ELR (cell line): ENCODE data around the gene KMT5C.

Experiments
- DNase-seq: peaks from one replicate; pipeline ENCODE4 v3.0.0-alpha.2; 2015; ENCODE audit warnings: low read depth

KMT5C gene

DNA sequence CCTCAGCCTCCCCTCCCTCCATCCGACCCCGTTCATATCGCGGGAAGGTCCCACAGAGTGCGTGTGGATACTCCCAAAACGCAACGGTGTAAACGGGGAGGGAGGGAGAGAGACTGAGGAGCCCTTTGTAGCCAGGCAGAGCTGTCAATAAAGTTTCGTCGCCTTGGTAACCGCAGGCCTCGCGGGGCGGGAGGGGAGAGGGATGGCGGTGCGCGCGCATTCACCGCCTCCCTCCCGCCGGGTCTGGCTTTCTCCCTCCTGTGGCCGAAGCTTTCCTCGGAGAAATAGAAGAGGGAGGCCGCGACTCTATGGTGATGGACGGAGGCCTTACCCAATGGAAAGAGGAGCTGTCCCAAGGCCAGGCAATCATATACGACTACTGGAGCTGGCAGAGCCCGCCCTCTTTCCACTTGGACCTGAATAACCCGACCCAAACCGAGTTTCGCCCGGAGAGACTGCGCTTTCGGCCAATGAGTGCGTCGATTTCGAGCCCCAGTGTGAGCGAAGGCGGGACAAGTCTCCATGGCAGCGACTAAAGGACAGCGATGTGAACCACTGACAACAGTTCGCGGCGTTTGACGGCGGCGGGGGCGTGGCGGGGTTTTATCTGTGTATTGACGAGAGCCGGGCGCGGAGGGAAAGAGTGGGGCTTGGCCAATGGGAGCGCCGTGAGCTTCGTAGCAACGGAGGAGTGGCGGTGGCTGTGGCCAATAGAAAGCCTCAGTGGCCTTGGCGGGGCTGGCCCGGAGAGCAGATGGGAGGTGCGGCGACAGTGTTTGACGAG lies at the start of gene KMT5C:
Gene KMT5C, plus strand, starts transcription at position 772 of the 784 bp plus-strand sequence. CDS start 2,061 bp downstream, outside the sequence.
- peak; percentile 100 for DNase-seq

DNA sequence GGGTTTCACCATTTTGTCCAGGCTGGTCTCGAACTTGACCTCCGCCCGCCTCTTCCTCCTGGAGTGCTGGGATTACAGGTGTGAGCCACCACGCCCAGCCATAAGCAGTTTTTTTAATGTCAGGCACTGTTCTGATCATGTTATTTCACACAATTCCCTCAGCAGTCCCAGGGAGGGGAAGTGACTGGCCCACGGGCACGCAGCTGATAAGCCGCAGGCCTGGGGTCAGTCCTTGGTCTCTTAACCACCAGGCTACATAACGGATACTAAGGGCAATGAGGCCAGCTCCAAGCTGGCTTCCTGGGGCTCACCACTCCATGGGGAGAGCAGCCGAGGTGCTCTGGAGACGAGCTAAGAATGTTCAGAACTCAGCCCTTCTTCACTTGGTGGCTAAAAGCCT lies 42.4 kb upstream of the KMT5C start:
- DNase-seq: no peak

DNA sequence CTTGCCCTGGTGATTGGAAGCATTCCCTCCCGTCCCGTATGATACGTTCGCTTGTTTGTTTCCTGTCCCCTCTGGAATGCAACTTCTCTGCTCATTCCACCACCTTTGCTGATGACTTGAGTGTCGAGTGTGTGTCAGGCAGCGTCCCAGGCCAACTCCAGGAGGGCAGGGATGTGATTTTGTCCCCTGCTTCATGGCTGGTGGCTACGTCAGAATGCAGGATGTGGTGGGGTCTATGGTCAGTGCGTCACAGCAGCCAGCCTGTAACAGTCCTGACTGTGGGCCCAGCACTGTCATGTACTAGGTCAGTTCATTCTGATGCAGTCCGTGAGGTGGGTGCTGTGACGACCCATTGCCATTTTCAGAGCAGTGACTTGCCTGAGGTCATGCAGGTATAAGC lies 39.7 kb upstream of the KMT5C start:
- DNase-seq: no peak

DNA sequence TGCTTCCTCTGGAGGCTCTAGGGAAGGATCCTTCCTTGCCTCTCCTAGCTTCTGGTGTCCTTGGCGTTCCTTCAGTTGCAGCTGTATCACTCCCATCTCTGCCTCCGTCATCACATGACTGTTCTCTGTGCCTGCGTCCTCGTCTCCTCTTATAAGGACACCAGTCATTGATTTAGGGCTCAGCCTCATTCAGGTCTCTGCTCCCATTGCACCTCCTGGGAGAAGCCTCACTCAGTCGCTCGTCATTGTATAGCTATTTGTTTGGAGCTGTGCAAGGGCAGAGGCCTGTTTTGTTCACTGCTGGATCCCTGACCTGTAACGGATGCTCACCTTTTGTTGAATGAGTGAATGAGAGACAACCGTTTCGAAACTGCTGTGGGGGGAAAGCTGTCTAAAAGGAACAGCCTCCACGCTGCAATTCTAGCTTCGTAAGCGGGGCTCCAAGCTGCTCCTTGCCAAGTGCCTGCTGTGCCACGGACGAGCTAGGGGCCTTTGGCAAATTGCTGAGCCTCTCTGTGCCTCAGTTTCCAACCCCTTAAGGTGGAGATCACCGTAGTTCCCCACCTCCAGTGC lies 38.7 kb upstream of the KMT5C start:
- no peak for DNase-seq

DNA sequence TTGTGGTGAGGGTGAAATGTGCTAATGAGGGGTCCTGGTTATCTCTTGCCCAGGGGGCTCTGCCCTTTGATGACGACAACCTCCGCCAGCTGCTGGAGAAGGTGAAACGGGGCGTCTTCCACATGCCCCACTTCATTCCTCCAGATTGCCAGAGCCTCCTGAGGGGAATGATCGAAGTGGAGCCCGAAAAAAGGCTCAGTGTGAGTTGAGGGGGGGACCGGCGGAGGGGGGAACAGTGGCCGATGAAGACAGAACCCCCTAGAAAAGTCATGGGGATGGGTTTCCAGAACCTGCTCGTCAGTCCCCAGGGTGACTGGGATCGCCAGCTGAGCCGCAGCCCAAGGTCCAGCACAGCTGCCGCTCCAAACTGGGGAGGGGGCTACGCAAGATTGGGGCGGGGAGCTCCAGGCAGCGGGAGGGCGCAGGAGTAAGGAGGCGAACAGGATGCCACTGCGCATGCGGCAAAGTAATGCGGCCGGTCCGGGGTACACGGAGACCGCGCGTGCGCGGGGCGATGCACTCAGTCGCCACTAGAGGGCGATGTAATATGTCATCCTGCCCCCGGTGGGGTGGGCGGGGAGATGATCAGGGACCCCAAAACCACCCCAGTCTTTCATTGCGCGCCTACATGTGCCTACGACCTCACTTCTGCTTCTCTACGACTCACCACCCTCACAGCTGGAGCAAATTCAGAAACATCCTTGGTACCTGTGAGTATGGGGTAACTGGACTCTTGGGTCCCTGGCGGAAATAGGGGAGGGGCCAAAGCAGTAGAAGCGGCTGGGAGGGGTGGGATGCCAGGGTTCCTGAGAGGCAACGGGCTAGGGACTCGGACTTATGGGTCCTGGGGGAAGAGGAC lies 38.0 kb upstream of the KMT5C start:
- DNase-seq: peak; percentile 84

DNA sequence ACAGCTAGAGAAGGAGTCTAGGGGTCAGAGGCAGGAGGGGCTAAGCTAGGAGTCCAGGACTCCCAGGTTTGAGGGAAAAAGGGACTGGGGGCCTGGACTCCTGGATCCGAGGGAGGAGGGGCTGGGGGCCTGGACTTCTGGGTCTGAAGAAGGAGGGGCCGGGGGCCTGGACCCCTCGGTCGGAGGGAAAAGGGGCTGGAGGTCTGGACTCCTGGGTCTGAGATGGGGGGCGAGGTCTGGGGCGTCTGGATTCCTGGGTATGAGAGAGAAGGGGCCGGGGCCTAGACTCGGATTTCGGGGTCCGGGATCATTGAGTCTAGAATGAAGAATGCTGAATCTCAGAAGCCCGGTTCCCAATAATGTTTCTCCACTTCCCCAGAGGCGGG lies 37.4 kb upstream of the KMT5C start:
- no peak for DNase-seq

DNA sequence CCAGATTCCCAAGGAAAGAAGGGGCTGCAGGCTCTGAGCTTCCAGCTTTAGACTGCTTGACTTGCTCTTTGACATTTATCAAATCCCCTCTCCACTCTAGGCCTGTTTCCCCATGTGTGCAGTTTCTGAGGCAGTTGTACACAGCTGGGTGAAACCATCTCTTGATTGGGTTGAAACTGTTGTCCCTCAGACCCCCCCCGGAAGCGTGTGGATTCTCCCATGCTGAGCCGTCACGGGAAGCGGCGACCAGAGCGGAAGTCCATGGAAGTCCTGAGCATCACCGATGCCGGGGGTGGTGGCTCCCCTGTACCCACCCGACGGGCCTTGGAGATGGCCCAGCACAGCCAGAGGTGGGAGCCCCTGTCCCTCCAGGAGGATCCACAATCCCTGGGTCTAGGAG lies 36.2 kb upstream of the KMT5C start:
- DNase-seq: no peak

DNA sequence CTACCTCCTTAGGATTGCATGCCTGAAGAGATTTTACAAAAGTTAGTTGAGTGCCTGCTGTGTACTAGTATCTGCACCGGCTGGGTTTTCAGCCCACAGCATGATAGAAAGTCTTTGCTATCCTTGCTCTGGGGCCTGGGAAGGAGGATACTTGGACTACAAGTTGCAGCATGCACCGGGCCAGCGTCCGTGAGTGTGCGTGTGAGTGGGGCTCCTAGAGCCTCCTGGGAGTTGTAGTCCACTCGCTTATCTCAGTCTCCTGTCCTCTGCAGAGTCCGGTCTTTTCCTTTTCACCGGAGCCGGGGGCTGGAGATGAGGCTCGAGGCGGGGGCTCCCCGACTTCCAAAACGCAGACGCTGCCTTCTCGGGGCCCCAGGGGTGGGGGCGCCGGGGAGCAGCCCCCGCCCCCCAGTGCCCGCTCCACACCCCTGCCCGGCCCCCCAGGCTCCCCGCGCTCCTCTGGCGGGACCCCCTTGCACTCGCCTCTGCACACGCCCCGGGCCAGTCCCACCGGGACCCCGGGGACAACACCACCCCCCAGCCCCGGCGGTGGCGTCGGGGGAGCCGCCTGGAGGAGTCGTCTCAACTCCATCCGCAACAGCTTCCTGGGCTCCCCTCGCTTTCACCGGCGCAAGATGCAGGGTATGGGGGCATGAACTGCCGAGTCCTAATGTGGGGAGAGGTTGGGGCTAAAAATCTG lies 35.2 kb upstream of the KMT5C start:
- DNase-seq: peak; percentile 58

DNA sequence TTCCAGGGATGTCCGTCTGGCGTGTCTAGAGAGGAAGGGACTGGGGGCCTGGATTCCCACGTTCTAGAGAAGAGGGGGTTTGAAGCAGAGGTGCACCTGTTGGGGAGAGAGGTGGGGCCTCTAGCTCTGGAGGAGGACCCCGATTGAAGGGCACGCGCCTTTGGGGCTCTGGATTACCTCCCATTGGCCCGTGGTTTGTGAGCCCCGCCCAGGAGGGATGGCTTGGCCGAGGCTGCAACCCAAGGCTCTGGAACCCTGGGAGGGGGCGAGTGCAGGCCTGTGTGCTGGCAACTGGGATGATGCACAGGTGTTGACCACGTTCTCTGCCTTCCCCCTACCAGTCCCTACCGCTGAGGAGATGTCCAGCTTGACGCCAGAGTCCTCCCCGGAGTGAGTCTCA lies 34.7 kb upstream of the KMT5C start:
- no peak for DNase-seq

DNA sequence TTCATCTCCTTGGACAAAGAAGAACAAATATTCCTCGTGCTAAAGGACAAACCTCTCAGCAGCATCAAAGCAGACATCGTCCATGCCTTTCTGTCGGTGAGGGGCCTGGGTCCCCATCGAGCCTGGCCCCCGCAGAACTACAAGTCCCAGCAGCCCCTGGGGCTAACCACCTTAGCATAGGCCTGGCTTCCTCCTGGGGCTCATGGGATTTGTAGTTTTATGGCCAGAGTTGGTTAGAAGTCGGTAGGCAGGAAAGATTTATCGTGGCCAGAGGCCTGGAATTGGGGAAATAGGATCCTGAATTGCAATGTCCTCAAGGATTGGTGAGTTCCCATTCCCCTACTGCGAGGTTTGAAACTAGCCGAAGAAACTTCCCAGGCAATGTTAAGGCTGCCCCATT lies 34.2 kb upstream of the KMT5C start:
- DNase-seq: peak; percentile 57

DNA sequence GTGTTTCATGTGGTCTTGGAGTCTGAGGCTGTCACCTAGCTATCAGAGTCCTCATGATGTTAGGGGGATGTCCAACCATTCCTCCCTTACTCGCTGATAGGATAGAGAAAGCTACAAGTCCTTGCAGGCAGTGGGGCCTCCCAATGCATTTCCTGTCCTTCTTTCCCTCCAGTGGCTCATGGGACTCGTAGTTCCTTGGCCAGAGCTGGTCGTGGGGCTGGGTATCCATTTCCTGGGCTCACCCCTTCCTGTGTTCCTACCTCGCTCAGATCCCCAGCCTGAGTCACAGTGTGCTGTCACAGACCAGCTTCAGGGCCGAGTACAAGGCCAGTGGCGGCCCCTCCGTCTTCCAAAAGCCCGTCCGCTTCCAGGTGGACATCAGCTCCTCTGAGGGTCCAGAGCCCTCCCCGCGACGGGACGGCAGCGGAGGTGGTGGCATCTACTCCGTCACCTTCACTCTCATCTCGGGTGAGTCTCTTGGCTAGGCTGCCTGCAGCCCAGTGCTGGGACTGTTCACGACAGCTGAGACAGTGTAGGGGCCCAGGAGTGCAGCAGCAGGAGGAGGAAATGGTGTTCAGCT lies 33.6 kb upstream of the KMT5C start:
- peak; percentile 35 for DNase-seq

DNA sequence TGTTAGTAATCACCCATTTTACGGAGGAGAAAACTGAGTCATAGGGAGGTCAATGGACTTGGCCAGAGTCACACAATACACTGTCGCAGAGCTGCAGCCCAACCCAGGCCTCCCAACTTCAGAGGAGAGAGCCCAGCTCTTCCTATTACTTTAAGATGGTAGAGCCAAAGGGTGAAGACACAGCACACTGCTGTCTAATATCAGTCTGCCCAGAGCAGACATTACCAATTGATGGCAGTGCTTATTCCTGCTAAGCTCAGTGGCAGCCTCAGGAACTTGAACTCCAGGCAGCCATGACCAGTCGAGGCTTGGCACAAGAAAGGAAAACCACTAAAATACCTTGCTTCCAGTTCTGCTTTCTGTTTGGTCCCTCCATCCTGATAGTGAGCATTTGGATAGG lies 33.0 kb upstream of the KMT5C start:
- DNase-seq: no peak

DNA sequence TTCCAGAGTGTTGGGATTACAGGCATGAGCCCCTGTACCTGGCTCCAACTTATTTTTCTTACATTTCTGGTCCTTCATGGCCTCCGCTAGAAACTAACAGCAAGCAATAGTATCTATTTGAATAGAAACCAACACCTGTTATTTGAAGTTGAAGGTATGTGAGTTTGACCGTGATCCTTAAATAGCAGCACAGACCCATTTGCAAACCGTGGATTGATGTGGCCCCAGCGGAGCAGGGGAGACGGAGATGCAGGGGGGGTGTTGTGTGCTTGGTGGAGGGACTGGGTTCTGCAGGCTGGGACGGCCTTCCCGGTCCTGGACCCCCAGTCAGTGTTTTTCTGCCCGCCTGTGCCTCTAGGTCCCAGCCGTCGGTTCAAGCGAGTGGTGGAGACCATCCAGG lies 31.4 kb upstream of the KMT5C start:
- DNase-seq: no peak

DNA sequence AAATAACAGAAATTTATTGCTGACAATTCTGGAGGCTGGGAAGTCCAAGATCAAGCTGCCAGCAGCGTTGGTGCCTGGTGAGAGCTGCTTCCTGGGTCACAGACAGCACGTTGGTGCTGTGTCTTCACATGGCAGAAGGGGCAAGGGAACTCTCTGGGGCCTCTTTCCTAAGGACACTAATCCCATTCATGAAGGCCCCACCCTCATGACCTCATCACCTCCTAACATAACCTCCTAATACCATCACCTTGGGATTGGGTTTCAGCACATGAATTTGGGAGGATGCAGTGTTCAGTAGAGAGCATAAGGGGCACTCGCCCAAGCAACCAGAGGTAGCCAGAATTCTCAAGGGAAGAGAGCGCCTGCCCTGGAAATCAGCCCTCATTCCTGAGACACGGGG lies 30.2 kb upstream of the KMT5C start:
- DNase-seq: no peak

DNA sequence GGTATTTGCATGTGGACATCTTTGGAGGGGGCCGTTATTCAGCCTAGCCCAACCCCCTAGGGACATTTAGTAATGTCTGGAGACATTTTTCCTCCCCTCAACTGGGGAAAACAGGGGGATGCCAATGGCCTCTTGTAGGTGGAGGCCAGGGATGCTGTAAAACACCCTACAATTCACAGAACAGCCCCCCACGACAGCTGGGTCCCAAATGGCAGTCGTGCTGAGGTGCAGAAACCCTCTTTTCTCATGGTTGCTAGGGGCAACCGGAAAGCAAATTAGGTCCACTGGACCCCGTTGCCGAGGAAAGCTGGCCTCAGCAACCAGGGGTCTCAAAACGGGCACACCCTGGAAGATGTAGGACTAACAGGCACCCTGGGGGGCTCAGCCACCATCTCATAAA lies 29.2 kb upstream of the KMT5C start:
- no peak for DNase-seq

DNA sequence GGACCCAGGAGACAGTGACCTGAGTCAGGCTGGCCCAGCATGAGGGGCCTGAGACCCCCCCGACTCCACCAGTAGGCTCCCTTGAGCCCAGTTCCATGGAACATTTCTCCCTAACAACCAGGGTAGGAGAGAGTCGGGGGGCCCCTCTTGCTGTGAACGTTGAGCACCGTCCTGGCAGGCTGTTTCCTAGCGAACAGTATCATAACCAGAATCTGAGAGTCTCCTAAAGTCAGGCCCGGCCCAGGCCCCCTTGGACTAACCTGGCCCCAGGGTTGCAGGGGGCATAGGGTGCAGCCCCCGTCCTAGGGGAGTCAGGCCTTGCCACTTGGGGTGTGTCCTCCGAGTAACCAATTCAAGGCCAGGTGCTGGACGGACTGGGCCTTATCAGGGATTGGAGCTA lies 28.3 kb upstream of the KMT5C start:
- DNase-seq: no peak

DNA sequence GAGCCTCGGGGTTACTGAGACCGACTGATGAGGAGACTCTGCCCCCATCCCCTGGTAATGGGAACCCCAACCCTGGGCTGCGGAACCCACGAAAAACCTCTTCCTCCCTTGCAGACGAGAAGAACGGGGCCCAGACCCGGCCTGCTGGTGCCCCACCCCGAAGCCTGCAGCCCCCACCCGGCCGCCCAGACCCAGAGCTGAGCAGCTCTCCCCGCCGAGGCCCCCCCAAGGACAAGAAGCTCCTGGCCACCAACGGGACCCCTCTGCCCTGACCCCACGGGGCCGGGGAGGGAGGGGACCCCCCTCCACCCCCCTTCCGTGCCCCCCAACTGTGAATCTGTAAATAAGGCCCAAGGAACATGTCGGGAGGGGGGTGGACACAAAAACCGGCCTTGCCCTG lies 27.9 kb upstream of the KMT5C start:
- DNase-seq: no peak

DNA sequence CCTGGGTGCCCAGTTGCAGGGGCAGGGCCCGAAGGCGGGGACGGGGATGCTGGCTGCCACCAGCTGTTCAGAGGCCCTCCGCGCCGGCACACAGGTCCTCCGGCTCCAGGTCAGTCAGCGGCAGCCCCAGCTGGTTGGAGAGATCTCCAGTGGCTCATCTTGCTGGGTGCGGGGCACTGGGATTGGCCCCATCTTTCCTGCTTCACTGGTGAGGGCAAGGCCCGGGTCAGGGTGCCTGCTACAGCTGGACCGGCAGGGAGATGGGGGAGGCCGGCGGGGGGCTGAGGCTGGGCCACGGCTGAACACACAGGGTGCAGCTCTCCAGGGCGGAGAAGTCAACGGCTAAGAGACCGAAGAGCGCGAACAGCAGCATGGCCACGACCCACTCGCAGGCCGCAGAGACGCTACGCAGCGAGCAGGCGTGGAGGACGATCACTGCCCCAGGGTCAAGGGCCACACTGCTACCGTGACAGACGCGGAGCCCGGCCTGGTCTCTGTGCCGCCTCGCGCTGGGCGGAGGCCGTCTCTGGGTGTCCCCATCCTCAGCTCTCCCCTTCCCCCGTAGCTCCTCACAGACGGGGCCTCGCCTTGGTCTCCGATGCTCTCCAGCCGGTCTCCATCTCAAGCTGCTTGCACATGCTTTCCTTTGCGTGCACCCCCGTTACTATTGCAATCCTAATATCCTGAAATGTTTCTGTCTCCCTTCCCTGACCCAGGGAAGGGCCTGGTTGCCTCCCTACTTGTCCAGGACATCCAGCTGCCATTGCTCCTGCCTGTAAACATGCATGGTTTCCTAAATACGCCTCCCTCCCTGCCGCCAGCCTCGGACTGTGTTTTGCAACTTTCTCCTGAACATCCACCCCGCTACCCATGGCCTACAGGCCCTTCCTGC lies 26.8 kb upstream of the KMT5C start:
- no peak for DNase-seq

DNA sequence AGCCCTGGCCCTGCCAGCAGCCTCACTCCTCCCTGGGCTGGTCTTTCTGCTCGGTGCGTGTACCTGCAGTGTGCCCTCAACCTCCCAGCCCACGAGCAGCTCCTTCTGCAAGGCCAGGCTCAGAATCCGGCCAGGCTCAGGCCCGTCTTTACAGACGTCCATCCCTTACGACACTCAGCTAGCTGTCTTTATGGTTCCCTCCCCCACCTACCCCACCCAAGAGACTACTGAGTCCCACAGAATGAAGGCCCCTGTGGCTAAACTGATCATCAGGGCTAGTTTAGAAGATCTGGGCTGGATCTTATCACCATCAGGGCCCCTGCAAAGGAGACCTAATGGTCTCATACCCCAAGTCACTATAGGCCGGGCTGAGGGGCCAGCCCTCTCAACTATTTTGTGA lies 25.3 kb upstream of the KMT5C start:
- no peak for DNase-seq

DNA sequence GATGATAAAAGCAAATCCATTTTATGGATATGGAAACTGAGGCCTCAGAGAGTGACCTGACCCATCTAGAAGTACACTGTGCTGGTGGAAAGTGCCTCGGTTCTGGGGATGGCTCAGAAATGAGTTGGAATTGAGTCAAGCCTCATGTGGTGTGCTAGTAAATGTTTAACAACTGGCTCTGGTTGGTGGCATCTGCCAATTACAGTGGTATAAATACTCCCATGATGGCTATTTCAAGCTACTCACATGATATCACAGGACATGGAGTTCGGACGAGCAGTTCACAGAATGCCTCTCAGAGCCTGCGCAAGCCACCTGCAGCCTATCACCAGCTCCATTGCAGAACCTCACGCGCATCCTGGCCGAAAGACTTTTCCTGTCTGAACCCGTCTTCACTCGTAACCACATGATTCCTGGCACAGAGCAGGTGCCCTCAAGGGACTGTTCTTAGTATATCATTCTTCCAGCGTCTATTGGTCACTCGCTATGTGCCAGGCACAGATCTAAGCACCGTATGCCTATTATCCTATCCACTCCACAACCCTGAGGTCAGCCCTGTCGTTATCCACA lies 23.6 kb upstream of the KMT5C start:
- no peak for DNase-seq

DNA sequence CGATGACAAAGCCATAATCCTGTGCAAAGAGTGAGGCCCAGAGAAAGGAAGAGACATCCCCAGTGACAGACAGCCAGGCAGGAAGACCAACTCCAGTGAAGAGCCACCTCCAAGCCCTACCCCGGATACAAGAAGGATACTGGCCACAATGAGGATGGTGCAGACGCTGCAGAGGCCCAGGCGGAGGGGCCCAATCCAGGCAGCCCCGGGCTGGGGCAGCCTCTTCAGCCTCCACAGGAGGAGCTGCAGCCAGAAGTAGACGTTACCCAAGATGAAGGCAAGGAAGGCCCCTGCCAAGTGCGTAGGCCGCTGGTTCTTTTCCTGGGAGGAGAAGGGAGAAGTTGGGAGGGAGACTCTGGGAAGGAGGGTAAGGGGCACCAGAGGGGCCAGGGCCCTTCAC lies 23.0 kb upstream of the KMT5C start:
- DNase-seq: no peak
